Urothelium cell line (cell line): ENCODE measurements around the gene CSKMT.

ENCODE experiments used
- DNase-seq: peaks from one replicate; pipeline ENCODE4 v3.0.0; 2011; ENCODE audit warnings: low spot score, mixed read lengths
- FAIRE-seq: peaks from 2 replicates; lab custom pipeline; 2011; peaks lifted over from hg19 to GRCh38; lab: Jason Lieb, UNC

Gene CSKMT

DNA sequence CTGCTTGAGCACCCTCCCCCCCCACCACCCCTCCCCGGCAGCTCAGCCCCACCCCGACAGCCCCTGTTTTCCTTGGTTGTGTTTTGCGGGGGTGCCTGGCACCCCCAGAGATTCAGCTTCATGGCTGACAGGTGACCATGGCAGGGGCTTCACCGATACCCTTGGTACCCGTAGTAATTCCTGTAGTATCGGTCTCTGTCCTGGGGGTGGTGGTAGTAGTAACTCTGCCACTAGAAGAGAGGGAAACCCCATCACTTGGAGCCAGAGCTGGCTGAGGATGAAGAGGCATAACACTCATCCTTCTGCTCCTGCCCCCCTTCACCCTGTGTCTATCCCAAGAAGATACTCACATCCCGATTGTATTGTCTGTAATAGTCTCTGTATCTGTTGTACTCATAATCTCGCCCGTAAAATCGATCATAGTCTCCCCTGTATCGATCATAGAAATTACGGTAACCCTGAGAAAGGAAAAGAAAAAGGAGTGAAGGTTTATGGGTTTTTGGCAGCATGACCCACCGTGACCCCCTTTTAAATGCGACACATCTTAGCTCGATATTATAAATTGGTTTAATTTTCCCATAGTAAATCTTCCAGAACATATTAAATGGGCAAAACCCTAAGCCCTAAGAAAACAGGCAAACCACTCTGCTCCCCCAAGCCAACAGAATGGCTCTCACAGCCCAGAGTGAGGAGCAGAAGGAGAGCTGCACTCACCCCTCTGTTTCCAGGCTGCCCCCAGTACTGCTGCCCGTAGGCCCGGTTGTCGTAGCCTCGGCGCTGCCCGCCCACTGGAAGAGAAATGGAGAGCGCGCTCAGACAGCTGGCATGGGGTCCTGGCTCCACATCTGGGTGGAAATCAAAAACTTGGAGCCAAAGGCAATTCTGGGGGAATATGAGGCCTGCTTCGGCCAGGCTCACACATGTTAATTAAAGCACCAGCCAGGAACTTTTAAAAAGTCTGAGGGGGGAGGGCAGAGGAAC lies 50.3 kb downstream of the CSKMT start:
- FAIRE-seq (no peak), DNase-seq (no peak)

GRCh38 chr11:62716206-62716605 lies 51.1 kb downstream of the CSKMT start:
- FAIRE-seq: no peak
- no peak for DNase-seq

DNA sequence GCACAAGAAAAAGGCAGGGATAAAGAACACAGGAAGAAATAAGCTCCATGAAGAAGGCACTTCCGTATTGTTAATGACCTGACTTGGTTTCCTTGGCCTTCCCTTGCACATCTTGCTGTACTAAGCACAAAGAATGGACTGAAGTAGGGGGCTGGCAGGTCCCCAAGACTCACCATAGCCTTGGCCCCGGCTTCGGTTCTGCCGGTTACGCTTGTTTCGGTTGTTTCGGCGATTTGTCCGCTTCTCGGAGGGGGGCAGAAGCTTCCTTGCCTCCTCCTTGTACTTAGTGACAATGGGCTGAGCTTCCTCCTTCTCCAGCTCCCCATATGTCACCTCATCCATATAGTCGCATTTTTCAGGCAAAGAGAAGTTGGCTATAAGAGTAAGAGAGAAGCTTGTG lies 51.7 kb downstream of the CSKMT start:
- no peak for FAIRE-seq
- DNase-seq: no peak
